Astrocyte (in vitro differentiated cells and primary cell): ENCODE measurements around the gene ACOT7. TPM values are rescaled to one million over a fixed set of nuclear protein-coding genes. Genes with fewer than 3 reads are reported as not detected.

ENCODE experiments used
- DNase-seq: peaks from one replicate; pipeline ENCODE4 v3.0.0-alpha.2; 2010; ENCODE audit warnings: low read depth
- FAIRE-seq: peaks from 2 replicates; lab custom pipeline; 2011; peaks lifted over from hg19 to GRCh38; lab: Jason Lieb, UNC
- H2AFZ ChIP-seq: 2 replicates; pipeline ENCODE4 v1.6.0; 2012; ENCODE audit warnings: low read depth, low read length, inconsistent platforms
- H3K27ac ChIP-seq: 2 replicates; pipeline ENCODE4 v1.5.1; 2011; ENCODE audit warnings: low read depth, low read length, inconsistent platforms
- H3K27me3 ChIP-seq: 2 replicates; pipeline ENCODE4 v1.6.0; 2011; ENCODE audit warnings: low read length, inconsistent platforms; ENCODE audit not compliant: insufficient read depth
- H3K36me3 ChIP-seq: 2 replicates; pipeline ENCODE4 v1.5.1; 2011; ENCODE audit warnings: low read length, inconsistent platforms; ENCODE audit not compliant: insufficient read depth
- H3K4me1 ChIP-seq: 2 replicates; pipeline ENCODE4 v1.5.1; 2011; ENCODE audit warnings: low read length, inconsistent platforms; ENCODE audit not compliant: insufficient read depth
- H3K4me2 ChIP-seq: 2 replicates; pipeline ENCODE4 v1.6.0; 2012; ENCODE audit warnings: low read length, inconsistent platforms
- H3K4me3 ChIP-seq: 2 replicates; pipeline ENCODE4 v1.5.1; 2011; ENCODE audit warnings: low read depth, mild to moderate bottlenecking, low read length, inconsistent platforms; ENCODE audit not compliant: insufficient read depth
- H3K79me2 ChIP-seq: 2 replicates; pipeline ENCODE4 v1.6.0; 2012; ENCODE audit warnings: mild to moderate bottlenecking, low read length, inconsistent platforms; ENCODE audit not compliant: insufficient read depth
- H3K9ac ChIP-seq: 2 replicates; pipeline ENCODE4 v1.6.0; 2012; ENCODE audit warnings: mild to moderate bottlenecking, low read length, inconsistent platforms
- H3K9me3 ChIP-seq: 2 replicates; pipeline ENCODE4 v1.5.1; 2012; ENCODE audit warnings: low read depth, mild to moderate bottlenecking, low read length, inconsistent platforms; ENCODE audit not compliant: insufficient read depth
- H4K20me1 ChIP-seq: 2 replicates; pipeline ENCODE4 v1.6.0; 2012; ENCODE audit warnings: low read length, inconsistent platforms; ENCODE audit not compliant: insufficient read depth
- H3K27ac Mint-ChIP-seq: one replicate; pipeline ENCODE4 v1.8.0; 2021; ENCODE audit warnings: mild to moderate bottlenecking, mixed read lengths; ENCODE audit not compliant: unreplicated experiment
- H3K27me3 Mint-ChIP-seq: one replicate; pipeline ENCODE4 v1.8.0; 2021; ENCODE audit warnings: low read depth, mixed read lengths; ENCODE audit not compliant: unreplicated experiment
- H3K36me3 Mint-ChIP-seq: one replicate; pipeline ENCODE4 v1.8.0; 2021; ENCODE audit warnings: low read depth, mixed read lengths; ENCODE audit not compliant: unreplicated experiment
- H3K4me1 Mint-ChIP-seq: one replicate; pipeline ENCODE4 v1.8.0; 2021; ENCODE audit warnings: low read depth, mixed read lengths; ENCODE audit not compliant: unreplicated experiment
- H3K4me3 Mint-ChIP-seq: one replicate; pipeline ENCODE4 v1.8.0; 2021; ENCODE audit warnings: mild to moderate bottlenecking, moderate library complexity, mixed read lengths; ENCODE audit not compliant: unreplicated experiment
- H3K9me3 Mint-ChIP-seq: one replicate; pipeline ENCODE4 v1.8.0; 2021; ENCODE audit warnings: mild to moderate bottlenecking, mixed read lengths; ENCODE audit not compliant: unreplicated experiment
- CTCF ChIP-seq: IDR thresholded peaks from 2 replicates; pipeline ENCODE4 v1.5.1; 2011; ENCODE audit warnings: low read depth, mild to moderate bottlenecking, inconsistent platforms, low read length, moderate library complexity; ENCODE audit not compliant: insufficient read depth
- EZH2 ChIP-seq: IDR thresholded peaks from 2 replicates; pipeline ENCODE4 v1.6.1; 2012; ENCODE audit warnings: mild to moderate bottlenecking, low read length, inconsistent platforms; ENCODE audit not compliant: insufficient read depth
- total RNA-seq: library from RNA; stranded (reverse); gene quantifications from 2 replicates; pipeline ENCODE4 v1.2.1, GENCODE V29; 2021

ACOT7 gene
- total RNA-seq, 1 donor from 2014 or later = 91.1 TPM

- no peaks in the 10 kb centered on the region for H3K36me3 ChIP-seq
- peaks cover 18% of the 10 kb centered on the region for H3K27me3 ChIP-seq
- Mint-ChIP-seq H3K36me3 (no peaks in the 10 kb centered on the region), H3K27ac (no peak overlapping the region), H3K9me3 (no peaks in the 10 kb centered on the region), H3K4me1 (no peaks in the 10 kb centered on the region), H3K27me3 (peaks cover 51% of the 10 kb centered on the region), H3K4me3 (no peak overlapping the region)
- no peak overlapping the region for H3K9ac ChIP-seq
- no peaks in the 10 kb centered on the region for H3K79me2 ChIP-seq
- DNase-seq (no peak), FAIRE-seq (no peak)
- no peak overlapping the region for H3K27ac ChIP-seq
- H2AFZ ChIP-seq = no peak overlapping the region
- H3K9me3 ChIP-seq = no peaks in the 10 kb centered on the region
- no peaks in the 10 kb centered on the region for H3K4me1 ChIP-seq
- peak overlapping the region; percentile 55 for H3K4me2 ChIP-seq
- no peak overlapping the region for H3K4me3 ChIP-seq
- peaks cover 18% of the 10 kb centered on the region for H4K20me1 ChIP-seq
- TF ChIP-seq EZH2 = peak; percentile 25
- TF ChIP-seq CTCF = no peak
These were observed 144.4 kb downstream of the ACOT7 start for GRCh38 chr1:6248932-6249738.

GRCh38 chr1:6248161-6248776, 145.3 kb downstream of the ACOT7 start:
- Histone ChIP-seq H3K27me3 (peaks cover 25% of the 10 kb centered on the region), H3K4me2 (no peak overlapping the region), H4K20me1 (peaks cover 18% of the 10 kb centered on the region), H3K9me3 (no peaks in the 10 kb centered on the region), H3K27ac (no peak overlapping the region), H3K9ac (no peak overlapping the region), H3K4me3 (no peak overlapping the region), H2AFZ (no peak overlapping the region), H3K4me1 (no peaks in the 10 kb centered on the region), H3K79me2 (no peaks in the 10 kb centered on the region), H3K36me3 (no peaks in the 10 kb centered on the region)
- Mint-ChIP-seq H3K4me3 (no peak overlapping the region), H3K36me3 (no peaks in the 10 kb centered on the region), H3K27me3 (peaks cover 57% of the 10 kb centered on the region), H3K4me1 (no peaks in the 10 kb centered on the region), H3K9me3 (no peaks in the 10 kb centered on the region), H3K27ac (no peak overlapping the region)
- no peak for FAIRE-seq
- TF ChIP-seq CTCF (no peak), EZH2 (no peak)
- no peak for DNase-seq

- DNase-seq (no peak), FAIRE-seq (no peak)
- no peak overlapping the region for H3K9ac ChIP-seq
- H4K20me1 ChIP-seq = peaks cover 18% of the 10 kb centered on the region
- no peak overlapping the region for H3K4me2 ChIP-seq
- Mint-ChIP-seq H3K27ac (no peak overlapping the region), H3K27me3 (peaks cover 56% of the 10 kb centered on the region), H3K4me1 (no peaks in the 10 kb centered on the region), H3K9me3 (no peaks in the 10 kb centered on the region), H3K4me3 (no peak overlapping the region), H3K36me3 (no peaks in the 10 kb centered on the region)
- no peaks in the 10 kb centered on the region for H3K79me2 ChIP-seq
- H3K4me3 ChIP-seq = no peak overlapping the region
- no peaks in the 10 kb centered on the region for H3K36me3 ChIP-seq
- no peaks in the 10 kb centered on the region for H3K4me1 ChIP-seq
- H3K27ac ChIP-seq = no peak overlapping the region
- no peaks in the 10 kb centered on the region for H3K9me3 ChIP-seq
- peaks cover 31% of the 10 kb centered on the region for H3K27me3 ChIP-seq
- H2AFZ ChIP-seq = no peak overlapping the region
- TF ChIP-seq EZH2 = no peak
- no peak for TF ChIP-seq CTCF
These were observed 145.9 kb downstream of the ACOT7 start for GRCh38 chr1:6247651-6248050.
